ENCODE results near the gene RASGRF2.

GRCh38 chr5:81145329-81145935 is 185.3 kb downstream of the RASGRF2 start:
- TF ChIP-seq CTCF (IDR thresholded peaks at IDR 0.05) (no peak), POLR2A (IDR thresholded peaks at IDR 0.05) (no peak)
